GM23338 (cell line): Measurements from ENCODE around the gene HMGCL. TPM values are rescaled to one million over a fixed set of nuclear protein-coding genes. Genes with fewer than 3 reads are reported as not detected.

Experiments
- ATAC-seq: fragments of 200-7000 bp; cut with Tn5 transposase; 3 replicates; pipeline ENCODE4 v1.9.1; 2020
- DNase-seq: peaks from one replicate; pipeline ENCODE4 v3.0.0-alpha.2; 2015; ENCODE audit warnings: low spot score
- H2AFZ ChIP-seq: fragments of 200-600 bp; sonication (generic); 2 replicates; pipeline ENCODE4 v1.8.0; 2016; ENCODE audit warnings: antibody characterized with exemption, mild to moderate bottlenecking, moderate library complexity
- H3F3A ChIP-seq: fragments of 200-600 bp; sonication (generic); replicated peaks from 2 replicates; pipeline ENCODE4 v1.8.0; 2017; ENCODE audit warnings: antibody characterized with exemption, mixed run types, low read depth
- H3K27ac ChIP-seq: fragments of 200-600 bp; sonication (generic); 2 replicates; pipeline ENCODE4 v1.6.1; 2016; ENCODE audit warnings: low read depth
- H3K27me3 ChIP-seq: fragments of 200-600 bp; sonication (generic); 2 replicates; pipeline ENCODE4 v1.8.0; 2016; ENCODE audit warnings: mild to moderate bottlenecking, mixed run types, moderate library complexity; ENCODE audit not compliant: insufficient read depth
- H3K36me3 ChIP-seq: fragments of 200-600 bp; sonication (generic); 2 replicates; pipeline ENCODE4 v1.8.0; 2016; ENCODE audit warnings: mild to moderate bottlenecking; ENCODE audit not compliant: insufficient read depth
- H3K4me1 ChIP-seq: fragments of 200-600 bp; sonication (generic); 2 replicates; pipeline ENCODE4 v1.8.0; 2016; ENCODE audit warnings: mild to moderate bottlenecking, moderate library complexity; ENCODE audit not compliant: insufficient read depth
- H3K4me2 ChIP-seq: fragments of 200-600 bp; sonication (generic); 2 replicates; pipeline ENCODE4 v1.7.1; 2017; ENCODE audit warnings: mixed run types
- H3K4me3 ChIP-seq: fragments of 200-600 bp; sonication (generic); 2 replicates; pipeline ENCODE4 v1.6.1; 2016; ENCODE audit warnings: mixed run types
- H3K79me2 ChIP-seq: fragments of 200-600 bp; sonication (generic); replicated peaks from 2 replicates; pipeline ENCODE4 v1.8.0; 2017; ENCODE audit warnings: mild to moderate bottlenecking; ENCODE audit not compliant: insufficient read depth
- H3K9me2 ChIP-seq: fragments of 200-600 bp; sonication (generic); 2 replicates; pipeline ENCODE4 v1.8.0; 2017; ENCODE audit not compliant: insufficient read depth
- H4K20me1 ChIP-seq: fragments of 200-600 bp; sonication (generic); replicated peaks from 2 replicates; pipeline ENCODE4 v1.8.0; 2017; ENCODE audit warnings: mild to moderate bottlenecking; ENCODE audit not compliant: insufficient read depth
- H3K27ac Mint-ChIP-seq: 2 replicates; pipeline ENCODE4 v1.8.0; 2020; ENCODE audit warnings: inconsistent platforms, mild to moderate bottlenecking, moderate library complexity, mixed read lengths
- H3K27me3 Mint-ChIP-seq: 3 replicates; pipeline ENCODE4 v1.8.0; 2022; ENCODE audit warnings: low read depth, mild to moderate bottlenecking, moderate library complexity, mixed read lengths, inconsistent platforms; ENCODE audit not compliant: insufficient read depth, poor library complexity
- H3K36me3 Mint-ChIP-seq: 3 replicates; pipeline ENCODE4 v1.8.0; 2021; ENCODE audit warnings: low read depth, mild to moderate bottlenecking, inconsistent platforms, moderate library complexity, mixed read lengths
- H3K4me1 Mint-ChIP-seq: 3 replicates; pipeline ENCODE4 v1.8.0; 2020; ENCODE audit warnings: mild to moderate bottlenecking, inconsistent platforms, mixed read lengths
- H3K4me3 Mint-ChIP-seq: 3 replicates; pipeline ENCODE4 v1.8.0; 2021; ENCODE audit warnings: moderate library complexity, mild to moderate bottlenecking, inconsistent platforms, mixed read lengths
- H3K9me3 Mint-ChIP-seq: 3 replicates; pipeline ENCODE4 v1.8.0; 2020; ENCODE audit warnings: moderate library complexity, mild to moderate bottlenecking, inconsistent platforms, mixed read lengths
- CREB1 ChIP-seq: fragments of 250-450 bp; sonication (Bioruptor Pico); IDR thresholded peaks from 2 replicates; pipeline ENCODE4 v1.5.0; 2020; ENCODE audit warnings: low read depth, mild to moderate bottlenecking, moderate library complexity
- CTCF ChIP-seq, 2 experiments: fragments of 200-600 bp in 1 of 2; sonication (generic) in 1 of 2; conservative IDR thresholded peaks; 2 replicates each; pipeline versions ENCODE4 v1.5.1 to v1.6.1; 2016 to 2017; ENCODE audit warnings: antibody characterized with exemption in 2 of 2, low read depth in 2 of 2, mild to moderate bottlenecking in 2 of 2, moderate library complexity in 1 of 2
- ETS1 ChIP-seq: IDR thresholded peaks from 2 replicates; pipeline ENCODE4 v1.6.1; 2016; ENCODE audit warnings: antibody characterized with exemption
- EZH2 ChIP-seq: fragments of 200-600 bp; sonication (generic); IDR thresholded peaks from one replicate; pipeline ENCODE4 v1.8.0; 2017; ENCODE audit warnings: antibody characterized with exemption, mild to moderate bottlenecking, low read depth; ENCODE audit not compliant: unreplicated experiment
- JUNB ChIP-seq: IDR thresholded peaks from one replicate; pipeline ENCODE4 v1.6.1; 2016; ENCODE audit warnings: antibody characterized with exemption; ENCODE audit not compliant: unreplicated experiment
- POLR2AphosphoS5 ChIP-seq: IDR thresholded peaks from 2 replicates; pipeline ENCODE4 v1.6.1; 2016; ENCODE audit warnings: antibody characterized with exemption, low read depth
- REST ChIP-seq: IDR thresholded peaks from one replicate; pipeline ENCODE4 v1.6.1; 2018; ENCODE audit warnings: antibody characterized with exemption; ENCODE audit not compliant: unreplicated experiment
- STAT1 ChIP-seq: IDR thresholded peaks from one replicate; pipeline ENCODE4 v1.6.1; 2016; ENCODE audit warnings: antibody characterized with exemption; ENCODE audit not compliant: unreplicated experiment
- ZNF114 ChIP-seq: fragments of 250-450 bp; sonication (Bioruptor Pico); IDR thresholded peaks from 2 replicates; pipeline ENCODE4 v1.5.0; 2020; ENCODE audit warnings: mild to moderate bottlenecking, moderate library complexity
- ZNF462 ChIP-seq: fragments of 250-450 bp; sonication (Bioruptor Pico); IDR thresholded peaks from 2 replicates; pipeline ENCODE4 v1.5.0; 2020; ENCODE audit warnings: mild to moderate bottlenecking, moderate library complexity
- polyA plus RNA-seq: library from polyadenylated mRNA; unstranded; fragments of >200 nt; fragmentation: Nextera tagmentation; extraction: Ambion mirVana; gene quantifications from 2 replicates; pipeline ENCODE4 v1.2.1, GENCODE V29; 2016
- total RNA-seq: library from RNA; depleted of rRNA; stranded (reverse); fragments of >200 nt; shearing (Covaris generic); gene quantifications from 2 replicates; pipeline ENCODE4 v1.2.3, GENCODE V29; 2014

HMGCL gene
- total and polyA plus RNA-seq, 2 experiments from 2014 or later, result 11.6 to 13.7 TPM

- no peak for TF ChIP-seq EZH2
Measured at GRCh38 chr1:23787701-23788100, 37.5 kb downstream of the HMGCL start (continued).

GRCh38 chr1:23784846-23785245 lies 40.4 kb downstream of the HMGCL start:
- no peak for ATAC-seq
- H3K36me3 ChIP-seq, result peaks cover 30% of the 10 kb centered on the region
- H3K4me1 ChIP-seq, result no peaks in the 10 kb centered on the region
- DNase-seq, result no peak
- H3K79me2 ChIP-seq, result peaks cover 36% of the 10 kb centered on the region
- H3K36me3 Mint-ChIP-seq, result peaks cover 58% of the 10 kb centered on the region
- H2AFZ ChIP-seq, result no peak overlapping the region
- peaks cover 7% of the 10 kb centered on the region for H4K20me1 ChIP-seq
- peaks cover 4% of the 10 kb centered on the region; the same call in 1 of the 3 replicates for H3K4me1 Mint-ChIP-seq
- no peak overlapping the region for H3K27ac Mint-ChIP-seq
- peaks cover 4% of the 10 kb centered on the region for H3K27me3 Mint-ChIP-seq
- no peaks in the 10 kb centered on the region for H3K9me3 Mint-ChIP-seq
- no peak overlapping the region for H3K27ac ChIP-seq
- H3K27me3 ChIP-seq, result no peaks in the 10 kb centered on the region
- peaks cover 10% of the 10 kb centered on the region; the same call in 1 of the 2 replicates for H3F3A ChIP-seq
- no peak overlapping the region for H3K4me2 ChIP-seq
- H3K9me2 ChIP-seq, result no peaks in the 10 kb centered on the region
- TF ChIP-seq CREB1 (CRISPR knock-in tag) (no peak), JUNB (no peak), ETS1 (no peak), STAT1 (no peak), ZNF462 (CRISPR knock-in tag) (no peak), POLR2AphosphoS5 (no peak), EZH2 (no peak), REST (no peak), ZNF114 (no peak), CTCF (conservative IDR thresholded peaks at IDR 0.05; ENCODE audit: low read depth in 2 of 2) (no peak)
- H3K4me3 Mint-ChIP-seq, result no peak overlapping the region
- H3K4me3 ChIP-seq, result no peak overlapping the region
